GM23248 (cell line): ENCODE results near the gene TFCP2L1. TPM values are rescaled to one million over a fixed set of nuclear protein-coding genes. Genes with fewer than 3 reads are reported as not detected.

Experiments used
- DNase-seq: peaks from one replicate; pipeline ENCODE4 v3.0.0-alpha.2; 2015
- H2AFZ ChIP-seq: fragments of 200-600 bp; sonication (generic); 2 replicates; pipeline ENCODE4 v1.6.1; 2016; ENCODE audit warnings: antibody characterized with exemption
- H3F3A ChIP-seq: fragments of 200-600 bp; sonication (generic); 2 replicates; pipeline ENCODE4 v1.6.1; 2016; ENCODE audit warnings: mild to moderate bottlenecking, antibody characterized with exemption, mixed run types; ENCODE audit not compliant: insufficient read depth
- H3K27ac ChIP-seq: fragments of 200-600 bp; sonication (generic); 2 replicates; pipeline ENCODE4 v1.5.1; 2016; ENCODE audit warnings: mild to moderate bottlenecking
- H3K27me3 ChIP-seq: fragments of 200-600 bp; sonication (generic); replicated peaks from 2 replicates; pipeline ENCODE4 v1.6.1; 2016; ENCODE audit warnings: mild to moderate bottlenecking; ENCODE audit not compliant: insufficient read depth
- H3K36me3 ChIP-seq: fragments of 200-600 bp; sonication (generic); 2 replicates; pipeline ENCODE4 v1.6.1; 2016; ENCODE audit warnings: low read depth, mild to moderate bottlenecking
- H3K4me1 ChIP-seq: fragments of 200-600 bp; sonication (generic); 2 replicates; pipeline ENCODE4 v1.6.1; 2016; ENCODE audit warnings: mild to moderate bottlenecking; ENCODE audit not compliant: insufficient read depth
- H3K4me2 ChIP-seq: fragments of 200-600 bp; sonication (generic); one replicate; pipeline ENCODE4 v1.6.1; 2016; ENCODE audit warnings: mild to moderate bottlenecking; ENCODE audit not compliant: unreplicated experiment
- H3K4me3 ChIP-seq: fragments of 200-600 bp; sonication (generic); 2 replicates; pipeline ENCODE4 v1.5.1; 2016; ENCODE audit warnings: mild to moderate bottlenecking
- H3K79me2 ChIP-seq: fragments of 200-600 bp; sonication (generic); 2 replicates; pipeline ENCODE4 v1.6.1; 2016; ENCODE audit warnings: mild to moderate bottlenecking; ENCODE audit not compliant: insufficient read depth
- H3K9ac ChIP-seq: fragments of 200-600 bp; sonication (generic); 2 replicates; pipeline ENCODE4 v1.6.1; 2016; ENCODE audit warnings: mild to moderate bottlenecking
- H3K9me2 ChIP-seq: fragments of 200-600 bp; sonication (generic); 2 replicates; pipeline ENCODE4 v1.6.1; 2016; ENCODE audit warnings: mixed run types, mild to moderate bottlenecking, moderate library complexity; ENCODE audit not compliant: insufficient read depth
- H3K9me3 ChIP-seq: fragments of 200-600 bp; sonication (generic); one replicate; pipeline ENCODE4 v1.6.1; 2017; ENCODE audit warnings: low read depth
- H4K20me1 ChIP-seq: fragments of 200-600 bp; sonication (generic); 2 replicates; pipeline ENCODE4 v1.6.0; 2016; ENCODE audit not compliant: insufficient read depth
- EZH2 ChIP-seq: fragments of 200-600 bp; sonication (generic); IDR thresholded peaks from 2 replicates; pipeline ENCODE4 v1.6.1; 2018; ENCODE audit warnings: antibody characterized with exemption, mild to moderate bottlenecking; ENCODE audit not compliant: insufficient read depth, poor library complexity, severe bottlenecking
- EZH2phosphoT487 ChIP-seq: fragments of 200-600 bp; sonication (generic); IDR thresholded peaks from 2 replicates; pipeline ENCODE4 v1.6.1; 2018; ENCODE audit warnings: antibody characterized with exemption, moderate library complexity, mild to moderate bottlenecking, low read depth; ENCODE audit not compliant: insufficient read depth
- whole genome bisulfite sequencing, 2 experiments: methylation state at CpG; one replicate each; pipeline ENCODE4 v1.1.6; 2015 to 2017; ENCODE audit warnings: low lambda C conversion rate in 2 of 2, low coverage in 1 of 2; ENCODE audit errors: missing lambda C conversion rate in 2 of 2; 5-methylcytosine and 5-hydroxymethylcytosine counted together
- in situ Hi-C: fragments of 300-500 bp; cut with MboI; formaldehyde crosslinking; loops from 2 replicates; pipeline ENCODE4 v1.15.0; 2020
- polyA plus RNA-seq: library from polyadenylated mRNA; unstranded; fragments of >200 nt; fragmentation: Nextera tagmentation; extraction: Ambion mirVana; gene quantifications from 2 replicates; pipeline ENCODE4 v1.2.1, GENCODE V29; 2016
- total RNA-seq: library from RNA; depleted of rRNA; stranded (reverse); fragments of >200 nt; shearing (Covaris generic); gene quantifications from 2 replicates; pipeline ENCODE4 v1.2.3, GENCODE V29; 2014

TFCP2L1 gene
- total and polyA plus RNA-seq, 2 experiments from 2014 or later: not detected

- Histone ChIP-seq H2AFZ (no peak overlapping the region), H3K4me3 (no peak overlapping the region)
Observed at GRCh38 chr2:121196132-121196848, 88.7 kb downstream of the TFCP2L1 start.

GRCh38 chr2:121195036-121195435 is 90.0 kb downstream of the TFCP2L1 start:
- WGBS, 2 experiments: 41 to 61% methylated on average over 5 of the region's 5 CpGs
- Histone ChIP-seq H4K20me1 (no peaks in the 10 kb centered on the region), H3K27me3 (no peaks in the 10 kb centered on the region), H3K9me2 (no peaks in the 10 kb centered on the region), H3K36me3 (no peaks in the 10 kb centered on the region), H3K4me1 (peaks cover 6% of the 10 kb centered on the region), H3K27ac (no peak overlapping the region), H3F3A (no peaks in the 10 kb centered on the region), H3K4me3 (no peak overlapping the region), H3K4me2 (no peak overlapping the region), H2AFZ (no peak overlapping the region), H3K9ac (no peak overlapping the region), H3K79me2 (no peaks in the 10 kb centered on the region), H3K9me3 (no peaks in the 10 kb centered on the region)
- DNase-seq: no peak
- no peak for TF ChIP-seq EZH2phosphoT487
- no peak for TF ChIP-seq EZH2
- in situ Hi-C loops: no loop called here

More at GRCh38 chr2:121196132-121196848, 88.7 kb downstream of the TFCP2L1 start:
- H3K27me3 ChIP-seq: no peaks in the 10 kb centered on the region; the same call in 1 of the 2 replicates
- WGBS, 2 experiments: 89 to 92% methylated on average over 18 to 19 of the region's 19 CpGs
- DNase-seq: no peak
- TF ChIP-seq EZH2 (no peak), EZH2phosphoT487 (no peak)
- H3K27ac ChIP-seq: no peak overlapping the region
- no peaks in the 10 kb centered on the region for H3F3A ChIP-seq
- H3K4me1 ChIP-seq: peaks cover 6% of the 10 kb centered on the region
- no peaks in the 10 kb centered on the region for H3K9me3 ChIP-seq
- in situ Hi-C loops: no loop called here
- no peak overlapping the region for H3K4me2 ChIP-seq
- H3K79me2 ChIP-seq: no peaks in the 10 kb centered on the region
- no peaks in the 10 kb centered on the region for H3K9me2 ChIP-seq
- H4K20me1 ChIP-seq: no peaks in the 10 kb centered on the region
- no peak overlapping the region for H3K9ac ChIP-seq
- H3K36me3 ChIP-seq: no peaks in the 10 kb centered on the region

- Histone ChIP-seq H3K79me2 (no peaks in the 10 kb centered on the region), H3K4me3 (no peak overlapping the region), H3K9me2 (no peaks in the 10 kb centered on the region), H3K9me3 (no peaks in the 10 kb centered on the region), H3K9ac (no peak overlapping the region), H4K20me1 (no peaks in the 10 kb centered on the region), H3F3A (no peaks in the 10 kb centered on the region), H3K4me2 (no peak overlapping the region), H3K27ac (no peak overlapping the region), H3K36me3 (no peaks in the 10 kb centered on the region), H2AFZ (no peak overlapping the region), H3K4me1 (peaks cover 6% of the 10 kb centered on the region), H3K27me3 (no peaks in the 10 kb centered on the region)
- in situ Hi-C loops: no loop called here
- 39 to 48% methylated on average over 5 of the region's 5 CpGs for WGBS, 2 experiments
- no peak for DNase-seq
- no peak for TF ChIP-seq EZH2phosphoT487
- TF ChIP-seq EZH2: no peak
Observed at GRCh38 chr2:121194626-121195025, 90.4 kb downstream of the TFCP2L1 start.

GRCh38 chr2:121193185-121193584 is 91.8 kb downstream of the TFCP2L1 start:
- Histone ChIP-seq H3K9me2 (no peaks in the 10 kb centered on the region), H3K27ac (no peak overlapping the region), H2AFZ (no peak overlapping the region), H3K9ac (no peak overlapping the region), H3K9me3 (no peaks in the 10 kb centered on the region), H3K4me1 (peaks cover 6% of the 10 kb centered on the region), H3K36me3 (no peaks in the 10 kb centered on the region), H3K4me3 (no peak overlapping the region), H4K20me1 (no peaks in the 10 kb centered on the region), H3K27me3 (no peaks in the 10 kb centered on the region), H3F3A (no peaks in the 10 kb centered on the region), H3K79me2 (no peaks in the 10 kb centered on the region), H3K4me2 (no peak overlapping the region)
- TF ChIP-seq EZH2phosphoT487 (no peak), EZH2 (no peak)
- in situ Hi-C loops: no loop called here
- 78 to 83% methylated on average over 1 of the region's 1 CpG for whole genome bisulfite sequencing, 2 experiments
- no peak for DNase-seq
